GM23248 (cell line): Measurements from ENCODE around the gene LAMA5. TPM values are rescaled to one million over a fixed set of nuclear protein-coding genes. Genes with fewer than 3 reads are reported as not detected.

ENCODE experiments used
- DNase-seq: peaks from one replicate; pipeline ENCODE4 v3.0.0-alpha.2; 2015
- H2AFZ ChIP-seq: fragments of 200-600 bp; sonication (generic); 2 replicates; pipeline ENCODE4 v1.6.1; 2016; ENCODE audit warnings: antibody characterized with exemption
- H3F3A ChIP-seq: fragments of 200-600 bp; sonication (generic); 2 replicates; pipeline ENCODE4 v1.6.1; 2016; ENCODE audit warnings: mild to moderate bottlenecking, antibody characterized with exemption, mixed run types; ENCODE audit not compliant: insufficient read depth
- H3K27ac ChIP-seq: fragments of 200-600 bp; sonication (generic); 2 replicates; pipeline ENCODE4 v1.5.1; 2016; ENCODE audit warnings: mild to moderate bottlenecking
- H3K27me3 ChIP-seq: fragments of 200-600 bp; sonication (generic); replicated peaks from 2 replicates; pipeline ENCODE4 v1.6.1; 2016; ENCODE audit warnings: mild to moderate bottlenecking; ENCODE audit not compliant: insufficient read depth
- H3K36me3 ChIP-seq: fragments of 200-600 bp; sonication (generic); 2 replicates; pipeline ENCODE4 v1.6.1; 2016; ENCODE audit warnings: low read depth, mild to moderate bottlenecking
- H3K4me1 ChIP-seq: fragments of 200-600 bp; sonication (generic); 2 replicates; pipeline ENCODE4 v1.6.1; 2016; ENCODE audit warnings: mild to moderate bottlenecking; ENCODE audit not compliant: insufficient read depth
- H3K4me2 ChIP-seq: fragments of 200-600 bp; sonication (generic); one replicate; pipeline ENCODE4 v1.6.1; 2016; ENCODE audit warnings: mild to moderate bottlenecking; ENCODE audit not compliant: unreplicated experiment
- H3K4me3 ChIP-seq: fragments of 200-600 bp; sonication (generic); 2 replicates; pipeline ENCODE4 v1.5.1; 2016; ENCODE audit warnings: mild to moderate bottlenecking
- H3K79me2 ChIP-seq: fragments of 200-600 bp; sonication (generic); 2 replicates; pipeline ENCODE4 v1.6.1; 2016; ENCODE audit warnings: mild to moderate bottlenecking; ENCODE audit not compliant: insufficient read depth
- H3K9ac ChIP-seq: fragments of 200-600 bp; sonication (generic); 2 replicates; pipeline ENCODE4 v1.6.1; 2016; ENCODE audit warnings: mild to moderate bottlenecking
- H3K9me2 ChIP-seq: fragments of 200-600 bp; sonication (generic); 2 replicates; pipeline ENCODE4 v1.6.1; 2016; ENCODE audit warnings: mixed run types, mild to moderate bottlenecking, moderate library complexity; ENCODE audit not compliant: insufficient read depth
- H3K9me3 ChIP-seq: fragments of 200-600 bp; sonication (generic); one replicate; pipeline ENCODE4 v1.6.1; 2017; ENCODE audit warnings: low read depth
- H4K20me1 ChIP-seq: fragments of 200-600 bp; sonication (generic); 2 replicates; pipeline ENCODE4 v1.6.0; 2016; ENCODE audit not compliant: insufficient read depth
- EZH2 ChIP-seq: fragments of 200-600 bp; sonication (generic); IDR thresholded peaks from 2 replicates; pipeline ENCODE4 v1.6.1; 2018; ENCODE audit warnings: antibody characterized with exemption, mild to moderate bottlenecking; ENCODE audit not compliant: insufficient read depth, poor library complexity, severe bottlenecking
- EZH2phosphoT487 ChIP-seq: fragments of 200-600 bp; sonication (generic); IDR thresholded peaks from 2 replicates; pipeline ENCODE4 v1.6.1; 2018; ENCODE audit warnings: antibody characterized with exemption, moderate library complexity, mild to moderate bottlenecking, low read depth; ENCODE audit not compliant: insufficient read depth
- WGBS, 2 experiments: methylation state at CpG; one replicate each; pipeline ENCODE4 v1.1.6; 2015 to 2017; ENCODE audit warnings: low lambda C conversion rate in 2 of 2, low coverage in 1 of 2; ENCODE audit errors: missing lambda C conversion rate in 2 of 2; 5-methylcytosine and 5-hydroxymethylcytosine counted together
- in situ Hi-C: fragments of 300-500 bp; cut with MboI; formaldehyde crosslinking; loops from 2 replicates; pipeline ENCODE4 v1.15.0; 2020
- polyA plus RNA-seq: library from polyadenylated mRNA; unstranded; fragments of >200 nt; fragmentation: Nextera tagmentation; extraction: Ambion mirVana; gene quantifications from 2 replicates; pipeline ENCODE4 v1.2.1, GENCODE V29; 2016
- total RNA-seq: library from RNA; depleted of rRNA; stranded (reverse); fragments of >200 nt; shearing (Covaris generic); gene quantifications from 2 replicates; pipeline ENCODE4 v1.2.3, GENCODE V29; 2014

The LAMA5 gene
- total and polyA plus RNA-seq, 2 experiments from 2014 or later, result 4.5 to 6.0 TPM

GRCh38 chr20:62318400-62319345 lies 48.4 kb downstream of the LAMA5 start:
- DNase-seq, result peak; percentile 58
- H3K9ac ChIP-seq, result no peak overlapping the region
- no peak overlapping the region for H2AFZ ChIP-seq
- H3K27me3 ChIP-seq, result no peaks in the 10 kb centered on the region
- no peaks in the 10 kb centered on the region for H3K9me2 ChIP-seq
- in situ Hi-C loops, result no loop called here
- no peak overlapping the region for H3K4me2 ChIP-seq
- H3K9me3 ChIP-seq, result no peaks in the 10 kb centered on the region
- no peaks in the 10 kb centered on the region for H3F3A ChIP-seq
- H3K4me1 ChIP-seq, result no peaks in the 10 kb centered on the region
- no peak overlapping the region for H3K4me3 ChIP-seq
- TF ChIP-seq EZH2 (no peak), EZH2phosphoT487 (no peak)
- H3K36me3 ChIP-seq, result no peaks in the 10 kb centered on the region
- H3K79me2 ChIP-seq, result no peaks in the 10 kb centered on the region
- H4K20me1 ChIP-seq, result no peaks in the 10 kb centered on the region
- H3K27ac ChIP-seq, result no peak overlapping the region
- WGBS, 2 experiments, result 56 to 65% methylated on average over 31 to 33 of the region's 36 CpGs

DNA sequence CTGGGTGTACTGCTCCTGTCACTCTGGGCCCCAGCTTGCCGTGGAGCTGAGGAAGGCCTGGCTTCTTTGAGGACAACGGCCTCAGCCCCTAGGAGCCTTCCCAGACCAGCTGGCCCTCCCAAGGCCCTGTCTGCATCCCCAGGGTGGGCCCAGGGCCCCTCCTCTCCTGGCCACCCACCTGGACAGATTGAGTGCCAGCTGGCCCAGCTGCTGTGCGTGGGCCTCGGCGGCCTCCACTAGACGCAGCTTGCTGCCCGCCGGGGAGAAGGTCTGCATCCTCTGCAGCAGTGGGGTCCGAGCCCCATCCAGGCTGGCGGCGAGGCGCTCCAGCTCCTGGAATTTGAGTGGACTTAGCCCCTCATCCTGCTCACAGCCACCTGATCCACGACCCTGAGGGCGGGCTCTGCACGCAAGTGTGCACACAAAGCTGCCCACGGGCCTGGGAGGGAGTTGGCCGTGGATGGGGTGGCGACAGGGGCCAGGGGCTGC lies 49.9 kb downstream of the LAMA5 start:
- Histone ChIP-seq H3K9ac (no peak overlapping the region), H3K36me3 (no peaks in the 10 kb centered on the region), H3K4me2 (no peak overlapping the region), H4K20me1 (no peaks in the 10 kb centered on the region), H3K9me3 (no peaks in the 10 kb centered on the region), H3K27ac (no peak overlapping the region), H3K27me3 (no peaks in the 10 kb centered on the region), H3K79me2 (no peaks in the 10 kb centered on the region), H3K9me2 (no peaks in the 10 kb centered on the region), H3K4me1 (no peaks in the 10 kb centered on the region), H2AFZ (no peak overlapping the region), H3K4me3 (no peak overlapping the region), H3F3A (no peaks in the 10 kb centered on the region)
- in situ Hi-C loops, result no loop called here
- 72 to 88% methylated on average over 12 to 18 of the region's 18 CpGs for WGBS, 2 experiments
- no peak for DNase-seq
- no peak for TF ChIP-seq EZH2phosphoT487
- TF ChIP-seq EZH2, result no peak

- no peak overlapping the region for H3K27ac ChIP-seq
- H3K9ac ChIP-seq, result no peak overlapping the region
- H3K27me3 ChIP-seq, result no peaks in the 10 kb centered on the region
- no peaks in the 10 kb centered on the region for H3K36me3 ChIP-seq
- TF ChIP-seq EZH2phosphoT487 (no peak), EZH2 (no peak)
- H3K4me2 ChIP-seq, result no peak overlapping the region
- no peaks in the 10 kb centered on the region for H3K79me2 ChIP-seq
- H2AFZ ChIP-seq, result no peak overlapping the region
- no peaks in the 10 kb centered on the region for H3K9me3 ChIP-seq
- DNase-seq, result no peak
- no peaks in the 10 kb centered on the region for H3K9me2 ChIP-seq
- in situ Hi-C loops, result no loop called here
- H3K4me1 ChIP-seq, result no peaks in the 10 kb centered on the region
- H3F3A ChIP-seq, result no peaks in the 10 kb centered on the region
- H4K20me1 ChIP-seq, result no peaks in the 10 kb centered on the region
- H3K4me3 ChIP-seq, result no peak overlapping the region
- 82 to 84% methylated on average over 33 to 39 of the region's 40 CpGs for WGBS, 2 experiments
Observed at GRCh38 chr20:62316331-62317166, 50.6 kb downstream of the LAMA5 start.

DNA sequence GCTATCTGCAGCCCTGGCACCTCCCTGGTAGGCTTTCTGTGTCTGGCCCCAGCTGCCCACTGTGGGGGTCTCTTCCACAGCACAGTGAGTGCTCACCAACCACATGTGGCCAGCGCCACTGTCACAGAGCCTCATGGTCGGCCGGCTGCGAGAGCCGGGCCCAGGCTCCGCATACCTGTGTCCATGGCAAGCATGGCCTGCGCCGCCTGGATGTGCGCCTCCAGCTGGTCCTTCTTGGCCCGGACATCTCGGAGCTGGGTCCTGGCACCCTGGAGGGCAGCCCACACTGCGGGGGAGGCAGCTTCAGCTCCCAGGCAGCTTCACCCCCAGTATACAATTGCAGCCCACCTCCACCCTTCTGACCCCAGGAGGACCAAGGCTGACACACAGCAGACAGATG lies 51.3 kb downstream of the LAMA5 start:
- no peak overlapping the region for H3K4me3 ChIP-seq
- H3K79me2 ChIP-seq, result no peaks in the 10 kb centered on the region
- no peaks in the 10 kb centered on the region for H3K9me2 ChIP-seq
- 84 to 88% methylated on average over 12 of the region's 12 CpGs for WGBS, 2 experiments
- H3K27me3 ChIP-seq, result no peaks in the 10 kb centered on the region
- H3K4me1 ChIP-seq, result no peaks in the 10 kb centered on the region
- no peak for TF ChIP-seq EZH2phosphoT487
- no peak for TF ChIP-seq EZH2
- no peak for DNase-seq
- H2AFZ ChIP-seq, result no peak overlapping the region
- H3F3A ChIP-seq, result no peaks in the 10 kb centered on the region
- no peaks in the 10 kb centered on the region for H3K9me3 ChIP-seq
- H3K4me2 ChIP-seq, result no peak overlapping the region
- no peaks in the 10 kb centered on the region for H3K36me3 ChIP-seq
- in situ Hi-C loops, result no loop called here
- H4K20me1 ChIP-seq, result no peaks in the 10 kb centered on the region
- no peak overlapping the region for H3K9ac ChIP-seq
- H3K27ac ChIP-seq, result no peak overlapping the region
